Measurements from ENCODE around the gene EVX1.

DNA sequence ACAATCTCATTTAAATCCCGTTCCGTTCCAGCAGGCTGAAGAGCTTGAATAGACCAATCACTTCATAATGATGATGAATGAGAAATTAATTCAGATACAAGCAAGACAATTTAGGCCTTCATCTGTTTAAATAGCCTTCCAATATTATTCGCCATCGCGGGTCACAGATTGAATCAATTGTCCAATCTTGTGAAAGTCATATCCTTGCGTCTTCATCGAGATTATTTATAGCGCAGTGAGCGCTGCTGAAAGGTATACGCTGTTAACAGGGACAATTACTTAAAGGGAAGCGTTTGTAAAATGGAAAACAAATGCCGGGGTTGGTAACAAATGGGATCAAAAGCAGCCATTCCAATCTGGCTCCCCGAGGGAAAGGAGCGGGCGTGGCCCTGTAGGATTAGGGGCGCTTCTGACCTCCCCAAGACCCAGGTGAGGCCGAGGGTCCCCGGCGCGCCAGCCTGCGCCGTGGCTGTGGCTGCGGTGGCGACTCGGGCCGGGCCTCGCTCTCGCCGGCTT, 8.6 kb downstream of the EVX1 start:
- TF ChIP-seq, protein P1, sequence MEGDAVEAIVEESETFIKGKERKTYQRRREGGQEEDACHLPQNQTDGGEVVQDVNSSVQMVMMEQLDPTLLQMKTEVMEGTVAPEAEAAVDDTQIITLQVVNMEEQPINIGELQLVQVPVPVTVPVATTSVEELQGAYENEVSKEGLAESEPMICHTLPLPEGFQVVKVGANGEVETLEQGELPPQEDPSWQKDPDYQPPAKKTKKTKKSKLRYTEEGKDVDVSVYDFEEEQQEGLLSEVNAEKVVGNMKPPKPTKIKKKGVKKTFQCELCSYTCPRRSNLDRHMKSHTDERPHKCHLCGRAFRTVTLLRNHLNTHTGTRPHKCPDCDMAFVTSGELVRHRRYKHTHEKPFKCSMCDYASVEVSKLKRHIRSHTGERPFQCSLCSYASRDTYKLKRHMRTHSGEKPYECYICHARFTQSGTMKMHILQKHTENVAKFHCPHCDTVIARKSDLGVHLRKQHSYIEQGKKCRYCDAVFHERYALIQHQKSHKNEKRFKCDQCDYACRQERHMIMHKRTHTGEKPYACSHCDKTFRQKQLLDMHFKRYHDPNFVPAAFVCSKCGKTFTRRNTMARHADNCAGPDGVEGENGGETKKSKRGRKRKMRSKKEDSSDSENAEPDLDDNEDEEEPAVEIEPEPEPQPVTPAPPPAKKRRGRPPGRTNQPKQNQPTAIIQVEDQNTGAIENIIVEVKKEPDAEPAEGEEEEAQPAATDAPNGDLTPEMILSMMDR (IDR thresholded peaks at IDR 0.05; ENCODE audit: poor library complexity): no peak
- peak; percentile 75 for TF ChIP-seq EZH2 (IDR thresholded peaks at IDR 0.05; ENCODE audit: borderline replicate concordance)
